Endodermal cell (in vitro differentiated cells): ENCODE data around the gene DDN. TPM values are rescaled to one million over a fixed set of nuclear protein-coding genes. Genes with fewer than 3 reads are reported as not detected.

ENCODE experiments used
- DNase-seq: peaks from one replicate; pipeline ENCODE4 v3.0.0-alpha.2; 2017
- H3K27ac ChIP-seq: 2 replicates; pipeline ENCODE4 v1.5.1; 2013; ENCODE audit warnings: mild to moderate bottlenecking, low read depth, low read length, moderate library complexity
- H3K27me3 ChIP-seq: 2 replicates; pipeline ENCODE4 v1.6.1; 2013; ENCODE audit warnings: mild to moderate bottlenecking, low read length, moderate library complexity; ENCODE audit not compliant: insufficient read depth, control insufficient read depth, poor library complexity, severe bottlenecking
- H3K36me3 ChIP-seq: 2 replicates; pipeline ENCODE4 v1.7.0; 2013; ENCODE audit warnings: mild to moderate bottlenecking, low read length, moderate library complexity; ENCODE audit not compliant: control insufficient read depth, insufficient read depth
- H3K4me1 ChIP-seq: one replicate; pipeline ENCODE4 v1.7.0; 2013; ENCODE audit warnings: low read length; ENCODE audit not compliant: control insufficient read depth, insufficient read depth
- H3K4me3 ChIP-seq: 2 replicates; pipeline ENCODE4 v1.5.1; 2013; ENCODE audit warnings: mild to moderate bottlenecking, low read length, moderate library complexity
- H3K9ac ChIP-seq: 2 replicates; pipeline ENCODE4 v1.6.1; 2013; ENCODE audit warnings: mild to moderate bottlenecking, low read length, moderate library complexity; ENCODE audit not compliant: poor library complexity, severe bottlenecking; ENCODE audit errors: extremely low read depth
- H3K9me3 ChIP-seq: 2 replicates; pipeline ENCODE4 v1.6.1; 2013; ENCODE audit warnings: mild to moderate bottlenecking, low read length, moderate library complexity; ENCODE audit not compliant: control insufficient read depth
- H3K27ac Mint-ChIP-seq: 2 replicates; pipeline ENCODE4 v1.8.0; 2020; ENCODE audit warnings: mixed read lengths
- H3K27me3 Mint-ChIP-seq: 2 replicates; pipeline ENCODE4 v1.8.0; 2021; ENCODE audit warnings: mild to moderate bottlenecking, mixed read lengths; ENCODE audit not compliant: insufficient read depth
- H3K36me3 Mint-ChIP-seq: 2 replicates; pipeline ENCODE4 v1.8.0; 2020; ENCODE audit warnings: low read depth, mixed read lengths
- H3K4me1 Mint-ChIP-seq: 2 replicates; pipeline ENCODE4 v1.8.0; 2020; ENCODE audit warnings: mixed read lengths
- H3K4me3 Mint-ChIP-seq: 2 replicates; pipeline ENCODE4 v1.8.0; 2020; ENCODE audit warnings: mild to moderate bottlenecking, moderate library complexity, mixed read lengths
- H3K9me3 Mint-ChIP-seq: 2 replicates; pipeline ENCODE4 v1.8.0; 2020; ENCODE audit warnings: mild to moderate bottlenecking, mixed read lengths
- WGBS, 2 experiments: methylation state at CpG; one replicate each; pipeline versions ENCODE4 v1.1.5 to v1.1.7; 2013; ENCODE audit warnings: missing lambda C conversion rate in 2 of 2, mixed read lengths in 1 of 2; ENCODE audit not compliant: insufficient coverage in 1 of 2, insufficient read length in 1 of 2; 5-methylcytosine and 5-hydroxymethylcytosine counted together
- total RNA-seq, 2 donors: library from RNA; stranded (reverse); fragmentation: NEBNext Ultra II Directional in 1 of 2; extraction: Animal tissue kit (Norgen Biotek cat#: 25700) in 1 of 2; gene quantifications; 2 replicates in 1 of 2; 3 replicates in 1 of 2; pipeline ENCODE4 v1.2.1, GENCODE V29; 2021
- TF ChIP-seq, protein P1 (sequence below): fragments of 200-600 bp; sonication (generic); conservative IDR thresholded peaks from 2 replicates; pipeline ENCODE4 v1.5.0; 2021; ENCODE audit warnings: antibody characterized with exemption, mild to moderate bottlenecking

Gene DDN
- total RNA-seq, 2 donors from 2014 or later, result 0.31 to 0.33 TPM

GRCh38 chr12:49000346-49000745 lies 1.2 kb upstream of the DDN start:
- Histone ChIP-seq H3K4me3 (no peak overlapping the region), H3K4me1 (peaks cover 7% of the 10 kb centered on the region), H3K27ac (no peak overlapping the region), H3K36me3 (peaks cover 7% of the 10 kb centered on the region), H3K27me3 (peaks cover 60% of the 10 kb centered on the region), H3K9me3 (no peaks in the 10 kb centered on the region), H3K9ac (no peak overlapping the region)
- H3K4me1 Mint-ChIP-seq, result peaks cover 10% of the 10 kb centered on the region
- H3K36me3 Mint-ChIP-seq, result peaks cover 13% of the 10 kb centered on the region
- no peak overlapping the region for H3K4me3 Mint-ChIP-seq
- 86% methylated on average over 2 of the region's 2 CpGs; no CpG with 5 or more reads in 1 of the 2 experiments for WGBS, 2 experiments
- no peak overlapping the region for H3K27ac Mint-ChIP-seq
- DNase-seq, result no peak
- peaks cover 58% of the 10 kb centered on the region for H3K27me3 Mint-ChIP-seq
- H3K9me3 Mint-ChIP-seq, result no peaks in the 10 kb centered on the region
- TF ChIP-seq, protein P1, sequence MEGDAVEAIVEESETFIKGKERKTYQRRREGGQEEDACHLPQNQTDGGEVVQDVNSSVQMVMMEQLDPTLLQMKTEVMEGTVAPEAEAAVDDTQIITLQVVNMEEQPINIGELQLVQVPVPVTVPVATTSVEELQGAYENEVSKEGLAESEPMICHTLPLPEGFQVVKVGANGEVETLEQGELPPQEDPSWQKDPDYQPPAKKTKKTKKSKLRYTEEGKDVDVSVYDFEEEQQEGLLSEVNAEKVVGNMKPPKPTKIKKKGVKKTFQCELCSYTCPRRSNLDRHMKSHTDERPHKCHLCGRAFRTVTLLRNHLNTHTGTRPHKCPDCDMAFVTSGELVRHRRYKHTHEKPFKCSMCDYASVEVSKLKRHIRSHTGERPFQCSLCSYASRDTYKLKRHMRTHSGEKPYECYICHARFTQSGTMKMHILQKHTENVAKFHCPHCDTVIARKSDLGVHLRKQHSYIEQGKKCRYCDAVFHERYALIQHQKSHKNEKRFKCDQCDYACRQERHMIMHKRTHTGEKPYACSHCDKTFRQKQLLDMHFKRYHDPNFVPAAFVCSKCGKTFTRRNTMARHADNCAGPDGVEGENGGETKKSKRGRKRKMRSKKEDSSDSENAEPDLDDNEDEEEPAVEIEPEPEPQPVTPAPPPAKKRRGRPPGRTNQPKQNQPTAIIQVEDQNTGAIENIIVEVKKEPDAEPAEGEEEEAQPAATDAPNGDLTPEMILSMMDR, result no peak

- Mint-ChIP-seq H3K4me3 (peak overlapping the region; percentile 49), H3K27ac (no peak overlapping the region), H3K4me1 (peaks cover 12% of the 10 kb centered on the region), H3K27me3 (peaks cover 73% of the 10 kb centered on the region), H3K36me3 (peaks cover 9% of the 10 kb centered on the region), H3K9me3 (no peaks in the 10 kb centered on the region)
- peak; percentile 87 for DNase-seq
- H3K27ac ChIP-seq, result no peak overlapping the region
- peak overlapping the region; percentile 11 for H3K9ac ChIP-seq
- TF ChIP-seq, protein P1, result no peak
- H3K36me3 ChIP-seq, result peaks cover 7% of the 10 kb centered on the region
- peaks cover 10% of the 10 kb centered on the region for H3K4me1 ChIP-seq
- H3K9me3 ChIP-seq, result no peaks in the 10 kb centered on the region
- 0 to 3% methylated on average over 3 to 35 of the region's 48 CpGs for WGBS, 2 experiments
- peaks cover 75% of the 10 kb centered on the region for H3K27me3 ChIP-seq
- peak overlapping the region; percentile 73 for H3K4me3 ChIP-seq
These were observed 450 bp downstream of the DDN start for GRCh38 chr12:48998497-48999353.

GRCh38 chr12:48997719-48998496 lies 1.3 kb downstream of the DDN start:
- 2 to 5% methylated on average over 32 to 57 of the region's 57 CpGs for WGBS, 2 experiments
- peak overlapping the region; percentile 49 for H3K4me3 Mint-ChIP-seq
- peaks cover 9% of the 10 kb centered on the region for H3K36me3 Mint-ChIP-seq
- peaks cover 15% of the 10 kb centered on the region for H3K4me1 Mint-ChIP-seq
- peaks cover 10% of the 10 kb centered on the region for H3K4me1 ChIP-seq
- peak; percentile 90 for DNase-seq
- H3K36me3 ChIP-seq, result peaks cover 7% of the 10 kb centered on the region
- peaks cover 81% of the 10 kb centered on the region for H3K27me3 Mint-ChIP-seq
- H3K9me3 ChIP-seq, result no peaks in the 10 kb centered on the region
- no peak overlapping the region for H3K27ac ChIP-seq
- H3K4me3 ChIP-seq, result peak overlapping the region; percentile 73
- no peak overlapping the region for H3K9ac ChIP-seq
- peaks cover 82% of the 10 kb centered on the region for H3K27me3 ChIP-seq
- TF ChIP-seq, protein P1, result no peak
- no peaks in the 10 kb centered on the region for H3K9me3 Mint-ChIP-seq
- H3K27ac Mint-ChIP-seq, result no peak overlapping the region
